Neural cell (in vitro differentiated cells): ENCODE measurements around the gene ZDHHC8. TPM values are rescaled to one million over a fixed set of nuclear protein-coding genes. Genes with fewer than 3 reads are reported as not detected.

Source experiments
- H2AFZ ChIP-seq: fragments of 200-600, 300-800 bp; sonication (generic), shearing (Covaris generic); 2 replicates; pipeline ENCODE4 v1.6.0; 2014; ENCODE audit warnings: low read depth, mild to moderate bottlenecking, antibody characterized with exemption, low read length, moderate library complexity
- H3F3A ChIP-seq: fragments of 200-600 bp; shearing (Covaris generic); 2 replicates; pipeline ENCODE4 v1.6.1; 2016; ENCODE audit warnings: mild to moderate bottlenecking, moderate library complexity, mixed read lengths, antibody characterized with exemption, low read length; ENCODE audit not compliant: insufficient read depth, poor library complexity, severe bottlenecking
- H3K27ac ChIP-seq: fragments of 200-600, 300-800 bp; sonication (generic), shearing (Covaris generic); 2 replicates; pipeline ENCODE4 v1.5.1; 2014; ENCODE audit warnings: mild to moderate bottlenecking, low read length, moderate library complexity
- H3K27me3 ChIP-seq: fragments of 300-800, 200-600 bp; sonication (generic), shearing (Covaris generic); 2 replicates; pipeline ENCODE4 v1.6.0; 2014; ENCODE audit warnings: mild to moderate bottlenecking, low read depth, low read length, moderate library complexity; ENCODE audit not compliant: insufficient read depth
- H3K36me3 ChIP-seq: fragments of 300-800, 200-600 bp; sonication (generic), shearing (Covaris generic); 2 replicates; pipeline ENCODE4 v1.5.1; 2014; ENCODE audit warnings: mild to moderate bottlenecking, antibody characterized with exemption, low read length, moderate library complexity; ENCODE audit not compliant: insufficient read depth
- H3K4me2 ChIP-seq: fragments of 300-800, 200-600 bp; sonication (generic), shearing (Covaris generic); 2 replicates; pipeline ENCODE4 v1.6.0; 2014; ENCODE audit warnings: mild to moderate bottlenecking, low read length
- H3K4me3 ChIP-seq: fragments of 300-800, 200-600 bp; sonication (generic), shearing (Covaris generic); 2 replicates; pipeline ENCODE4 v1.5.1; 2014; ENCODE audit warnings: mild to moderate bottlenecking, low read length, moderate library complexity
- H3K79me2 ChIP-seq: fragments of 200-600 bp; shearing (Covaris generic); replicated peaks from 2 replicates; pipeline ENCODE4 v1.6.0; 2014; ENCODE audit warnings: mild to moderate bottlenecking, low read length, moderate library complexity; ENCODE audit not compliant: insufficient read depth
- H3K9ac ChIP-seq: fragments of 300-800, 200-600 bp; sonication (generic), shearing (Covaris generic); 2 replicates; pipeline ENCODE4 v1.6.1; 2016; ENCODE audit warnings: mild to moderate bottlenecking, low read length, mixed read lengths
- H3K9me2 ChIP-seq: fragments of 200-600 bp; shearing (Covaris generic); 2 replicates; pipeline ENCODE4 v1.6.1; 2016; ENCODE audit warnings: mild to moderate bottlenecking, low read length, mixed read lengths; ENCODE audit not compliant: insufficient read depth
- H3K9me3 ChIP-seq: fragments of 200-600, 300-800 bp; sonication (generic), shearing (Covaris generic); 2 replicates; pipeline ENCODE4 v1.6.1; 2016; ENCODE audit warnings: mild to moderate bottlenecking, mixed run types, low read length, moderate library complexity, mixed read lengths
- H4K20me1 ChIP-seq: fragments of 200-600 bp; shearing (Covaris generic); 2 replicates; pipeline ENCODE4 v1.6.1; 2016; ENCODE audit warnings: mild to moderate bottlenecking, mixed run types; ENCODE audit not compliant: insufficient read depth
- CTCF ChIP-seq: fragments of 450-650 bp; IDR thresholded peaks from 2 replicates; pipeline ENCODE4 v1.5.1; 2014; ENCODE audit warnings: antibody characterized with exemption, mild to moderate bottlenecking, moderate library complexity; ENCODE audit not compliant: poor library complexity, severe bottlenecking
- EP300 ChIP-seq: fragments of 450-650 bp; conservative IDR thresholded peaks from 2 replicates; pipeline ENCODE4 v1.6.1; 2014; ENCODE audit warnings: antibody characterized with exemption, mild to moderate bottlenecking, moderate library complexity; ENCODE audit not compliant: poor library complexity, severe bottlenecking
- EZH2 ChIP-seq: fragments of 200-600, 300-800 bp; shearing (Covaris generic), sonication (generic); IDR thresholded peaks from 2 replicates; pipeline ENCODE4 v1.6.1; 2014; ENCODE audit warnings: antibody characterized with exemption, low read length, borderline replicate concordance, mild to moderate bottlenecking; ENCODE audit not compliant: insufficient read depth, poor library complexity, severe bottlenecking
- MXI1 ChIP-seq: fragments of 450-650 bp; conservative IDR thresholded peaks from 2 replicates; pipeline ENCODE4 v1.6.1; 2014; ENCODE audit warnings: antibody characterized with exemption, mild to moderate bottlenecking; ENCODE audit not compliant: poor library complexity, severe bottlenecking
- POLR2AphosphoS5 ChIP-seq: IDR thresholded peaks from 2 replicates; pipeline ENCODE4 v1.6.1; 2012
- RAD21 ChIP-seq: fragments of 450-650 bp; conservative IDR thresholded peaks from 2 replicates; pipeline ENCODE4 v1.6.1; 2014; ENCODE audit warnings: antibody characterized with exemption, mild to moderate bottlenecking, moderate library complexity
- REST ChIP-seq: IDR thresholded peaks from 2 replicates; pipeline ENCODE4 v1.6.1; 2012; ENCODE audit warnings: borderline replicate concordance
- SMC3 ChIP-seq: fragments of 450-650 bp; conservative IDR thresholded peaks from 2 replicates; pipeline ENCODE4 v1.6.1; 2014; ENCODE audit warnings: antibody characterized with exemption, mild to moderate bottlenecking, moderate library complexity; ENCODE audit not compliant: poor library complexity
- TAF1 ChIP-seq: IDR thresholded peaks from 2 replicates; pipeline ENCODE4 v1.6.1; 2012; ENCODE audit warnings: low read depth
- polyA plus RNA-seq: library from polyadenylated mRNA; depleted of rRNA; stranded (reverse); fragments of >200 nt; gene quantifications from 2 replicates; pipeline ENCODE4 v1.2.3, GENCODE V29; 2014

The ZDHHC8 gene
- polyA plus RNA-seq, 1 donor from 2014 or later = 4.5 TPM

GRCh38 chr22:20170170-20170569, 38.6 kb downstream of the ZDHHC8 start:
- Histone ChIP-seq H4K20me1 (no peaks in the 10 kb centered on the region), H3K4me2 (no peak overlapping the region)

GRCh38 chr22:20171288-20172140, 39.9 kb downstream of the ZDHHC8 start:
- no peaks in the 10 kb centered on the region for H3K36me3 ChIP-seq
- no peak overlapping the region for H3K4me2 ChIP-seq
- H3K27me3 ChIP-seq = no peaks in the 10 kb centered on the region
- H3F3A ChIP-seq = no peaks in the 10 kb centered on the region
- H3K79me2 ChIP-seq = no peaks in the 10 kb centered on the region
- no peaks in the 10 kb centered on the region for H4K20me1 ChIP-seq
- no peak overlapping the region for H2AFZ ChIP-seq
- H3K9me2 ChIP-seq = no peaks in the 10 kb centered on the region
- no peak overlapping the region for H3K27ac ChIP-seq
- no peak overlapping the region for H3K4me3 ChIP-seq
- H3K9ac ChIP-seq = no peak overlapping the region
- no peak for TF ChIP-seq POLR2AphosphoS5
- TF ChIP-seq EZH2 = no peak
- no peak for TF ChIP-seq RAD21
- no peak for TF ChIP-seq EP300
- TF ChIP-seq REST = no peak
- no peak for TF ChIP-seq TAF1
- no peak for TF ChIP-seq MXI1
- TF ChIP-seq CTCF = no peak
- no peak for TF ChIP-seq SMC3
- no peaks in the 10 kb centered on the region for H3K9me3 ChIP-seq

More at GRCh38 chr22:20170170-20170569, 38.6 kb downstream of the ZDHHC8 start:
- H3F3A ChIP-seq = no peaks in the 10 kb centered on the region
- no peak overlapping the region for H3K9ac ChIP-seq
- no peaks in the 10 kb centered on the region for H3K36me3 ChIP-seq
- no peak for TF ChIP-seq CTCF
- TF ChIP-seq MXI1 = no peak
- H3K9me3 ChIP-seq = no peaks in the 10 kb centered on the region
- no peak overlapping the region for H3K4me3 ChIP-seq
- no peak overlapping the region for H2AFZ ChIP-seq
- H3K79me2 ChIP-seq = no peaks in the 10 kb centered on the region
- no peaks in the 10 kb centered on the region for H3K27me3 ChIP-seq
- no peaks in the 10 kb centered on the region for H3K9me2 ChIP-seq
- H3K27ac ChIP-seq = no peak overlapping the region
